Liver (tissue), 9 donors: ENCODE measurements around the gene ARHGEF28. TPM values are rescaled to one million over a fixed set of nuclear protein-coding genes. Genes with fewer than 3 reads are reported as not detected.

Source experiments
- DNase-seq: peaks from one replicate; pipeline ENCODE4 v3.0.0-alpha.2; 2017; ENCODE audit warnings: low spot score
- H3K27ac ChIP-seq, 2 donors: one replicate each; pipeline ENCODE4 v1.7.0; 2013; ENCODE audit warnings: inconsistent platforms in 2 of 2, low read length in 2 of 2, control low read depth in 1 of 2, low read depth in 1 of 2, mild to moderate bottlenecking in 1 of 2
- H3K27me3 ChIP-seq, 4 donors: one replicate each; pipeline versions ENCODE4 v1.6.1 to v1.7.0; 2013; ENCODE audit warnings: low read length in 3 of 4, inconsistent platforms in 1 of 4, mild to moderate bottlenecking in 1 of 4, moderate library complexity in 1 of 4; ENCODE audit not compliant: control insufficient read depth in 4 of 4, insufficient read depth in 4 of 4
- H3K36me3 ChIP-seq, 4 donors: one replicate each; pipeline versions ENCODE4 v1.6.1 to v1.7.0; 2013; ENCODE audit warnings: low read length in 3 of 4, mild to moderate bottlenecking in 3 of 4, low read depth in 1 of 4, moderate library complexity in 1 of 4; ENCODE audit not compliant: control insufficient read depth in 4 of 4, insufficient read depth in 3 of 4
- H3K4me1 ChIP-seq, 4 donors: one replicate each; pipeline versions ENCODE4 v1.6.1 to v1.7.0; 2013; ENCODE audit warnings: low read length in 3 of 4, mild to moderate bottlenecking in 3 of 4, moderate library complexity in 1 of 4; ENCODE audit not compliant: control insufficient read depth in 4 of 4, insufficient read depth in 4 of 4
- H3K4me3 ChIP-seq, 3 donors: one replicate each; pipeline versions ENCODE4 v1.6.1 to v1.7.0; 2013; ENCODE audit warnings: low read length in 3 of 3, control low read depth in 1 of 3, low read depth in 1 of 3, mild to moderate bottlenecking in 1 of 3
- H3K9ac ChIP-seq, 2 donors: one replicate each; pipeline ENCODE4 v1.7.0; 2013; ENCODE audit warnings: low read length in 2 of 2, mild to moderate bottlenecking in 2 of 2, moderate library complexity in 2 of 2, control low read depth in 1 of 2, low read depth in 1 of 2
- H3K9me3 ChIP-seq, 4 donors: one replicate each; pipeline versions ENCODE4 v1.6.1 to v1.7.0; 2013; ENCODE audit warnings: low read length in 3 of 4; ENCODE audit not compliant: control insufficient read depth in 4 of 4
- EGR1 ChIP-seq, 2 donors: IDR thresholded peaks; 2 replicates each; pipeline ENCODE4 v1.6.1; 2016 to 2018; ENCODE audit warnings: antibody characterized with exemption in 2 of 2, low read depth in 2 of 2
- FOXA1 ChIP-seq: IDR thresholded peaks from 2 replicates; pipeline ENCODE4 v1.6.1; 2016; ENCODE audit warnings: antibody characterized with exemption
- FOXA2 ChIP-seq: IDR thresholded peaks from 2 replicates; pipeline ENCODE4 v1.6.1; 2016; ENCODE audit warnings: antibody characterized with exemption
- GABPA ChIP-seq, 2 donors: IDR thresholded peaks in 1 of 2; conservative IDR thresholded peaks in 1 of 2; 2 replicates each; pipeline ENCODE4 v1.6.1; 2016; ENCODE audit warnings: antibody characterized with exemption in 2 of 2, mild to moderate bottlenecking in 1 of 2, moderate library complexity in 1 of 2
- HNF4A ChIP-seq, 2 donors: conservative IDR thresholded peaks; 2 replicates each; pipeline ENCODE4 v1.6.1; 2016; ENCODE audit warnings: antibody characterized with exemption in 2 of 2, mild to moderate bottlenecking in 2 of 2
- HNF4G ChIP-seq: IDR thresholded peaks from 2 replicates; pipeline ENCODE4 v1.6.1; 2016; ENCODE audit warnings: antibody characterized with exemption
- NR2F2 ChIP-seq: IDR thresholded peaks from 2 replicates; pipeline ENCODE4 v1.6.1; 2016; ENCODE audit warnings: antibody characterized with exemption
- RAD21 ChIP-seq, 2 donors: IDR thresholded peaks; 2 replicates each; pipeline ENCODE4 v1.6.1; 2016; ENCODE audit warnings: antibody characterized with exemption in 2 of 2, mild to moderate bottlenecking in 2 of 2
- RXRA ChIP-seq, 2 donors: IDR thresholded peaks; 2 replicates each; pipeline ENCODE4 v1.6.1; 2017 to 2018; ENCODE audit warnings: antibody characterized with exemption in 2 of 2, mild to moderate bottlenecking in 1 of 2
- SP1 ChIP-seq: IDR thresholded peaks from 2 replicates; pipeline ENCODE4 v1.6.1; 2018; ENCODE audit warnings: antibody characterized with exemption, mild to moderate bottlenecking
- TAF1 ChIP-seq: conservative IDR thresholded peaks from 2 replicates; pipeline ENCODE4 v1.6.1; 2016; ENCODE audit warnings: antibody characterized with exemption, mild to moderate bottlenecking
- YY1 ChIP-seq: IDR thresholded peaks from 2 replicates; pipeline ENCODE4 v1.6.1; 2016; ENCODE audit warnings: antibody characterized with exemption, mild to moderate bottlenecking
- WGBS: extraction: QIAGEN DNeasy Blood & Tissue Kit; methylation state at CpG from one replicate; pipeline ENCODE4 v1.1.7; 2013; 5-methylcytosine and 5-hydroxymethylcytosine counted together
- polyA plus RNA-seq, 2 donors: library from polyadenylated mRNA; stranded (reverse) in 1 of 2; unstranded in 1 of 2; fragments of 200-250 nt in 1 of 2; fragments of >200 nt in 1 of 2; fragmentation: Nextera tagmentation in 1 of 2; extraction: Ambion mirVana in 1 of 2; gene quantifications; one replicate each; pipeline versions ENCODE4 v1.2.1 to v1.2.3, GENCODE V29; 2013 to 2015
- total RNA-seq, 2 donors: library from RNA; depleted of rRNA; stranded (reverse); fragments of >200 nt; gene quantifications; one replicate each; pipeline ENCODE4 v1.2.3, GENCODE V29; 2014
- TF ChIP-seq, protein P1 (sequence below): IDR thresholded peaks from 2 replicates; pipeline ENCODE4 v1.6.1; 2016; ENCODE audit warnings: antibody characterized with exemption
- TF ChIP-seq, protein P2 (sequence below): IDR thresholded peaks from 2 replicates; pipeline ENCODE4 v1.6.1; 2016; ENCODE audit warnings: antibody characterized with exemption, mild to moderate bottlenecking
- TF ChIP-seq, protein P3 (sequence below): fragments of 150-350 bp; IDR thresholded peaks from 2 replicates; pipeline ENCODE4 v1.5.1; 2017; ENCODE audit warnings: improper control_type of control experiment, low read depth, low read length; ENCODE audit not compliant: missing input control
- TF ChIP-seq, protein P4 (sequence below): IDR thresholded peaks from 2 replicates; pipeline ENCODE4 v1.6.1; 2016; ENCODE audit warnings: antibody characterized with exemption
- donor health status: healthy.
- donor health status: healthy.
- donor health status: healthy.
- donor health status: healthy.
- donor health status: healthy.

ARHGEF28 gene
- total and polyA plus RNA-seq, 4 donors: 1.6 to 13.9 (median 3.6) TPM

DNA sequence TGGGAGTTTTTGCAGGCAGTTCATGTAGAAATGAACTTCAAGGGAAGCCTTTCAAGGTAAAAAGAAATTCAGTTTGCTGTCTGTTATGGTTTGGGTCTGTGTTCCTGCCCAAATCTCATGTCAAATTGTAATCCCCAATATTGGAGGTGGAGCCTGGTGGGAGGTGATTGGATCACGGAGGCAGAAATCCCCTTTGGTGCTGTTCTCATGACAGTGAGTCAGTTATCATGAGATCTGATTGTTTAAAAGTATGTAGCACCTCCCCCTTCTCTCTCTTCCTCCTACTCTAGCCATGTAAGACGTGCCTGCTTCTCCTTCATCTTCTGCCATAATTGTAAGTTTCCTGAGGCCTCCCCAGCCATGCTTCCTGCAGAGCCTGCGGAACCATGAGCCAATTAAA lies 341.4 kb downstream of the ARHGEF28 start:
- DNase-seq: no peak
- Histone ChIP-seq H3K9me3 (no peaks in the 10 kb centered on the region), H3K9ac (no peak overlapping the region), H3K36me3 (no peaks in the 10 kb centered on the region), H3K27me3 (no peaks in the 10 kb centered on the region), H3K27ac (no peak overlapping the region), H3K4me1 (no peaks in the 10 kb centered on the region), H3K4me3 (no peak overlapping the region)
- 89% methylated on average over 3 of the region's 3 CpGs for WGBS
- TF ChIP-seq EGR1 (IDR thresholded peaks at IDR 0.05; ENCODE audit: low read depth in 2 of 2): no peak

DNA sequence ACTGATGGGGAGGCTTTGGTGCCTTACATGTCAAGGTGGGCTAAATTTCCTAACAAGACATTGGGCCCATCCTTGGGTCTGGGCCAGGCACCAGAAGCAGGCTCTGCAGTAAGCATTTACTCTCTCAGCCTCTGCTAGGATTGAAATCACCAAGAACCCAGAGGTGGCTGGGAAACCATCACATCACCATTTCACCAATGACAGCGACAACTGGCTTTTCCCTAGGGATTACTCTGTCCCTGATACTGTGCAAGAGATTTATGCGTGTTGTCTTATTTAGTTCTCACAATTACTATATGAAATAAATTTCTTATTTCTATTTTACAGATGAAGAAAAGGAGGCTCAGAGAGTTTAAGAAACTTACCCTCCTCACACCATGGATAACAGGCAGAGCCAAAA lies 342.2 kb downstream of the ARHGEF28 start:
- DNase-seq: no peak
- H3K9ac ChIP-seq: no peak overlapping the region
- H3K9me3 ChIP-seq: no peaks in the 10 kb centered on the region
- 94% methylated on average over 2 of the region's 2 CpGs for WGBS
- H3K4me3 ChIP-seq: no peak overlapping the region
- no peaks in the 10 kb centered on the region for H3K27me3 ChIP-seq
- no peak for TF ChIP-seq RAD21 (IDR thresholded peaks at IDR 0.05)
- TF ChIP-seq SP1: no peak
- TF ChIP-seq, protein P1, sequence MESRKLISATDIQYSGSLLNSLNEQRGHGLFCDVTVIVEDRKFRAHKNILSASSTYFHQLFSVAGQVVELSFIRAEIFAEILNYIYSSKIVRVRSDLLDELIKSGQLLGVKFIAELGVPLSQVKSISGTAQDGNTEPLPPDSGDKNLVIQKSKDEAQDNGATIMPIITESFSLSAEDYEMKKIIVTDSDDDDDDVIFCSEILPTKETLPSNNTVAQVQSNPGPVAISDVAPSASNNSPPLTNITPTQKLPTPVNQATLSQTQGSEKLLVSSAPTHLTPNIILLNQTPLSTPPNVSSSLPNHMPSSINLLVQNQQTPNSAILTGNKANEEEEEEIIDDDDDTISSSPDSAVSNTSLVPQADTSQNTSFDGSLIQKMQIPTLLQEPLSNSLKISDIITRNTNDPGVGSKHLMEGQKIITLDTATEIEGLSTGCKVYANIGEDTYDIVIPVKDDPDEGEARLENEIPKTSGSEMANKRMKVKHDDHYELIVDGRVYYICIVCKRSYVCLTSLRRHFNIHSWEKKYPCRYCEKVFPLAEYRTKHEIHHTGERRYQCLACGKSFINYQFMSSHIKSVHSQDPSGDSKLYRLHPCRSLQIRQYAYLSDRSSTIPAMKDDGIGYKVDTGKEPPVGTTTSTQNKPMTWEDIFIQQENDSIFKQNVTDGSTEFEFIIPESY: no peak
- TF ChIP-seq, protein P2, sequence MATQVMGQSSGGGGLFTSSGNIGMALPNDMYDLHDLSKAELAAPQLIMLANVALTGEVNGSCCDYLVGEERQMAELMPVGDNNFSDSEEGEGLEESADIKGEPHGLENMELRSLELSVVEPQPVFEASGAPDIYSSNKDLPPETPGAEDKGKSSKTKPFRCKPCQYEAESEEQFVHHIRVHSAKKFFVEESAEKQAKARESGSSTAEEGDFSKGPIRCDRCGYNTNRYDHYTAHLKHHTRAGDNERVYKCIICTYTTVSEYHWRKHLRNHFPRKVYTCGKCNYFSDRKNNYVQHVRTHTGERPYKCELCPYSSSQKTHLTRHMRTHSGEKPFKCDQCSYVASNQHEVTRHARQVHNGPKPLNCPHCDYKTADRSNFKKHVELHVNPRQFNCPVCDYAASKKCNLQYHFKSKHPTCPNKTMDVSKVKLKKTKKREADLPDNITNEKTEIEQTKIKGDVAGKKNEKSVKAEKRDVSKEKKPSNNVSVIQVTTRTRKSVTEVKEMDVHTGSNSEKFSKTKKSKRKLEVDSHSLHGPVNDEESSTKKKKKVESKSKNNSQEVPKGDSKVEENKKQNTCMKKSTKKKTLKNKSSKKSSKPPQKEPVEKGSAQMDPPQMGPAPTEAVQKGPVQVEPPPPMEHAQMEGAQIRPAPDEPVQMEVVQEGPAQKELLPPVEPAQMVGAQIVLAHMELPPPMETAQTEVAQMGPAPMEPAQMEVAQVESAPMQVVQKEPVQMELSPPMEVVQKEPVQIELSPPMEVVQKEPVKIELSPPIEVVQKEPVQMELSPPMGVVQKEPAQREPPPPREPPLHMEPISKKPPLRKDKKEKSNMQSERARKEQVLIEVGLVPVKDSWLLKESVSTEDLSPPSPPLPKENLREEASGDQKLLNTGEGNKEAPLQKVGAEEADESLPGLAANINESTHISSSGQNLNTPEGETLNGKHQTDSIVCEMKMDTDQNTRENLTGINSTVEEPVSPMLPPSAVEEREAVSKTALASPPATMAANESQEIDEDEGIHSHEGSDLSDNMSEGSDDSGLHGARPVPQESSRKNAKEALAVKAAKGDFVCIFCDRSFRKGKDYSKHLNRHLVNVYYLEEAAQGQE: no peak
- TF ChIP-seq TAF1: no peak
- no peak for TF ChIP-seq NR2F2
- TF ChIP-seq GABPA (IDR thresholded peaks at IDR 0.05 in 1 of 2, conservative IDR thresholded peaks at IDR 0.05 in 1 of 2): no peak
- TF ChIP-seq, protein P3, sequence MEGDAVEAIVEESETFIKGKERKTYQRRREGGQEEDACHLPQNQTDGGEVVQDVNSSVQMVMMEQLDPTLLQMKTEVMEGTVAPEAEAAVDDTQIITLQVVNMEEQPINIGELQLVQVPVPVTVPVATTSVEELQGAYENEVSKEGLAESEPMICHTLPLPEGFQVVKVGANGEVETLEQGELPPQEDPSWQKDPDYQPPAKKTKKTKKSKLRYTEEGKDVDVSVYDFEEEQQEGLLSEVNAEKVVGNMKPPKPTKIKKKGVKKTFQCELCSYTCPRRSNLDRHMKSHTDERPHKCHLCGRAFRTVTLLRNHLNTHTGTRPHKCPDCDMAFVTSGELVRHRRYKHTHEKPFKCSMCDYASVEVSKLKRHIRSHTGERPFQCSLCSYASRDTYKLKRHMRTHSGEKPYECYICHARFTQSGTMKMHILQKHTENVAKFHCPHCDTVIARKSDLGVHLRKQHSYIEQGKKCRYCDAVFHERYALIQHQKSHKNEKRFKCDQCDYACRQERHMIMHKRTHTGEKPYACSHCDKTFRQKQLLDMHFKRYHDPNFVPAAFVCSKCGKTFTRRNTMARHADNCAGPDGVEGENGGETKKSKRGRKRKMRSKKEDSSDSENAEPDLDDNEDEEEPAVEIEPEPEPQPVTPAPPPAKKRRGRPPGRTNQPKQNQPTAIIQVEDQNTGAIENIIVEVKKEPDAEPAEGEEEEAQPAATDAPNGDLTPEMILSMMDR: no peak
- H3K27ac ChIP-seq: no peak overlapping the region
- H3K36me3 ChIP-seq: no peaks in the 10 kb centered on the region
- H3K4me1 ChIP-seq: no peaks in the 10 kb centered on the region

DNA sequence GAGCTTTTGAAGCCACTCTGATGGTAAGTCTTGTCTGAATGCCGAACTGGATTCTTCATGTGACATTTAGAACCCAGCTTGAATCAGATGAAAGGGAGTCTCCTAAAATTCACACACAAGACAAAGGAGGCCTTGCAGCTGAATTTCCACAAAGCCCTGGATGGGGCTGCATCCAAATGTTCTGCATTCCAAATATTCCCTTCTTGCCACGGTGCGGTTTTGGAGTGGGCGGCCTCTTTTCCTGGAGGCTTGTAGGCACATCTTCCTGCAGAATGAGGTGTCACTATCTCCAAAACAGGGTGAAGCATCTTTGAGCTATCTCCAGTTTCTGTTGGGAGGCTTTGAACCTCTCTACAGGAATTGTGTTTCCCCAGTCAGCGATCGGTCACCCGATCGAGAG lies 342.7 kb downstream of the ARHGEF28 start:
- 59% methylated on average over 8 of the region's 8 CpGs for WGBS
- Histone ChIP-seq H3K9me3 (no peaks in the 10 kb centered on the region), H3K27ac (no peak overlapping the region), H3K4me1 (no peaks in the 10 kb centered on the region), H3K4me3 (no peak overlapping the region), H3K9ac (no peak overlapping the region), H3K27me3 (no peaks in the 10 kb centered on the region), H3K36me3 (no peaks in the 10 kb centered on the region)
- no peak for DNase-seq
- no peak for TF ChIP-seq FOXA1
- TF ChIP-seq YY1: no peak
- TF ChIP-seq, protein P3: no peak
- no peak for TF ChIP-seq EGR1 (IDR thresholded peaks at IDR 0.05; ENCODE audit: low read depth in 2 of 2)
- no peak for TF ChIP-seq HNF4A (conservative IDR thresholded peaks at IDR 0.05)
- TF ChIP-seq HNF4G: no peak
- TF ChIP-seq FOXA2: no peak
- no peak for TF ChIP-seq SP1
- TF ChIP-seq, protein P4, sequence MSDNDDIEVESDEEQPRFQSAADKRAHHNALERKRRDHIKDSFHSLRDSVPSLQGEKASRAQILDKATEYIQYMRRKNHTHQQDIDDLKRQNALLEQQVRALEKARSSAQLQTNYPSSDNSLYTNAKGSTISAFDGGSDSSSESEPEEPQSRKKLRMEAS: no peak
- no peak for TF ChIP-seq GABPA (IDR thresholded peaks at IDR 0.05 in 1 of 2, conservative IDR thresholded peaks at IDR 0.05 in 1 of 2)
- no peak for TF ChIP-seq RXRA (IDR thresholded peaks at IDR 0.05)
- no peak for TF ChIP-seq TAF1
- TF ChIP-seq, protein P1: no peak
